Measurements from ENCODE around the gene PTPRE. TPM values are rescaled to one million over a fixed set of nuclear protein-coding genes. Genes with fewer than 3 reads are reported as not detected.

PTPRE gene
- total and polyA plus RNA-seq, 2 experiments from 2014 or later = 4.2 to 8.8 TPM

- Histone ChIP-seq H3K27me3 (peaks cover 3% of the 10 kb centered on the region), H3K36me3 (no peaks in the 10 kb centered on the region), H3K9me3 (ENCODE audit: low read depth) (no peaks in the 10 kb centered on the region), H3K27ac (no peak overlapping the region), H3K4me1 (ENCODE audit: low read depth) (no peaks in the 10 kb centered on the region), H3K4me3 (no peak overlapping the region)
- DNase-seq (ENCODE audit: low read depth in 1 of 2, low spot score in 1 of 2) = no peak
- TF ChIP-seq CTCF (IDR thresholded peaks at IDR 0.05; ENCODE audit: low read depth, low read length) = no peak
Observed at GRCh38 chr10:127873901-127874470, 32.9 kb upstream of the PTPRE start.

GRCh38 chr10:127874671-127875448 is 32.0 kb upstream of the PTPRE start:
- peaks cover 3% of the 10 kb centered on the region for H3K27me3 ChIP-seq
- no peaks in the 10 kb centered on the region for H3K36me3 ChIP-seq
- no peak for DNase-seq (ENCODE audit: low read depth in 1 of 2, low spot score in 1 of 2)
- TF ChIP-seq CTCF (IDR thresholded peaks at IDR 0.05; ENCODE audit: low read depth, low read length) = no peak
- H3K9me3 ChIP-seq (ENCODE audit: low read depth) = no peaks in the 10 kb centered on the region
- no peak overlapping the region for H3K4me3 ChIP-seq
- H3K4me1 ChIP-seq (ENCODE audit: low read depth) = no peaks in the 10 kb centered on the region
- no peak overlapping the region for H3K27ac ChIP-seq

DNA sequence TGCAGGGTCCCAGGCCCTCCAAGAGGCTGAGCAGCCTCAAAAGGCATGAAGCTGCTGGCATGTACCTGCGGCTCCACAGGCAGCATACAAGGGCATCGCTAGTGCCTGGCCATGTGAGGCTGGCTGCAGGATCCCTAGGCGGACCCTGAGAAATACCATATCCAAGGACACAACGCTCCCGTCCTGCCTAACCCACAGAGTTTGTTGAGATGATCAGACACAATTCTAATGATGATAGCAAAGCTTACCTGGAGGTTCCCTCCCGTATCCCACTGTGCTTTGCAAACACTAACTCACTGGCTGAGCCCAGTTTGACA is 31.5 kb upstream of the PTPRE start:
- Histone ChIP-seq H3K4me1 (ENCODE audit: low read depth) (no peaks in the 10 kb centered on the region), H3K9me3 (ENCODE audit: low read depth) (no peaks in the 10 kb centered on the region), H3K27me3 (peaks cover 3% of the 10 kb centered on the region), H3K36me3 (no peaks in the 10 kb centered on the region), H3K27ac (no peak overlapping the region), H3K4me3 (no peak overlapping the region)
- no peak for TF ChIP-seq CTCF (IDR thresholded peaks at IDR 0.05; ENCODE audit: low read depth, low read length)
- no peak for DNase-seq (ENCODE audit: low read depth in 1 of 2, low spot score in 1 of 2)

DNA sequence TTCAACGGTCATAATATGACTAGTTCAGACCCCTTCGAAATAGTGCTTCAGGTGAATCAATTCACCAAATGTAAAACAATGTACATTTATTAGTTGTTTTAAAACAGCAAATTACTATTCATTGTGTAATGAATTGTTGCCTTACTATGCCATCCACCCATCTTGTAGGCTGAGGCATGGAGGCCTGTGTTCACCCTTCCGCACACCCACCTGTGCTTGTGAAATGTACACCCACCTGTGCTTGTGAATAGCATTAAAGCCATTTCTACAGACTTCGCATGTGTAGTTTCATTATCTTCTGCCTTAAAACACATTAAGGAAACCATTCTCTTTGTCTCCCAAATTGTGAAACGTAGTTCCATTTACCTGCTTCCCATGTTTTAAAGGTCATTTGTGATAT is 31.0 kb upstream of the PTPRE start:
- no peaks in the 10 kb centered on the region for H3K9me3 ChIP-seq (ENCODE audit: low read depth)
- TF ChIP-seq CTCF (IDR thresholded peaks at IDR 0.05; ENCODE audit: low read depth, low read length) = no peak
- no peak for DNase-seq (ENCODE audit: low read depth in 1 of 2, low spot score in 1 of 2)

DNA sequence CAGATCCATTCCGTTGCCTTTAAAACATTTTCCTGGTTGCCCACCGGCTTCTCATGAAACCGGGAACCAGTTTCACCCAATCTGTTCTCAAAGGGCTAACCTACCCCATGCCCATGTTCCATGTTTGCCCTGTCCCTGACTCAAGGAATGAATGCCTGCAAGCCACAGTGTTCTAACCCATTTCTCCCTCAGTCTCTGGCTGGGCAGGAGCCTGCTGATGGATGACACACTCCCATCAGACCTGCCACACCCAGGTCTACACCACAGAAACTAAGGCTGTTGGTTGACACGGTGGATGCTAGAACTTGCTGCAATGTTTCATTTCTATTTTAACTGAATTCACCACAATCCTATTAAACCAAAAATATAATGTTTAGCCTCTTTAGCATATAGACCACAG is 29.8 kb upstream of the PTPRE start:
- Histone ChIP-seq H3K36me3 (no peaks in the 10 kb centered on the region), H3K27ac (no peak overlapping the region), H3K27me3 (peaks cover 3% of the 10 kb centered on the region), H3K4me1 (ENCODE audit: low read depth) (no peaks in the 10 kb centered on the region), H3K9me3 (ENCODE audit: low read depth) (no peaks in the 10 kb centered on the region), H3K4me3 (no peak overlapping the region)
- DNase-seq (ENCODE audit: low read depth in 1 of 2, low spot score in 1 of 2) = no peak
- no peak for TF ChIP-seq CTCF (IDR thresholded peaks at IDR 0.05; ENCODE audit: low read depth, low read length)

More for the DNA sequence above, 31.0 kb upstream of the PTPRE start:
- no peaks in the 10 kb centered on the region for H3K4me1 ChIP-seq (ENCODE audit: low read depth)
- H3K36me3 ChIP-seq = no peaks in the 10 kb centered on the region
- H3K4me3 ChIP-seq = no peak overlapping the region
- no peak overlapping the region for H3K27ac ChIP-seq
- peaks cover 3% of the 10 kb centered on the region for H3K27me3 ChIP-seq

All from cardiac muscle cell (in vitro differentiated cells and primary cell).